Peyer's patch (tissue), 4 donors: ENCODE measurements around the gene NOS1AP.

Experiments used
- POLR2A ChIP-seq, 2 donors: fragments of 450-650 bp; IDR thresholded peaks; one replicate each; pipeline ENCODE4 v1.5.1; 2017; ENCODE audit warnings: antibody characterized with exemption in 2 of 2, mild to moderate bottlenecking in 2 of 2, moderate library complexity in 2 of 2
- TF ChIP-seq, protein P1 (sequence below), 6 experiments: fragments of 450-650 bp in 4 of 6; fragments of 200-600 bp in 2 of 6; sonication (generic) in 1 of 6; IDR thresholded peaks; one replicate each; pipeline ENCODE4 v1.5.1; 2017 to 2019; ENCODE audit warnings: antibody characterized with exemption in 6 of 6, mild to moderate bottlenecking in 3 of 6, moderate library complexity in 1 of 6

DNA sequence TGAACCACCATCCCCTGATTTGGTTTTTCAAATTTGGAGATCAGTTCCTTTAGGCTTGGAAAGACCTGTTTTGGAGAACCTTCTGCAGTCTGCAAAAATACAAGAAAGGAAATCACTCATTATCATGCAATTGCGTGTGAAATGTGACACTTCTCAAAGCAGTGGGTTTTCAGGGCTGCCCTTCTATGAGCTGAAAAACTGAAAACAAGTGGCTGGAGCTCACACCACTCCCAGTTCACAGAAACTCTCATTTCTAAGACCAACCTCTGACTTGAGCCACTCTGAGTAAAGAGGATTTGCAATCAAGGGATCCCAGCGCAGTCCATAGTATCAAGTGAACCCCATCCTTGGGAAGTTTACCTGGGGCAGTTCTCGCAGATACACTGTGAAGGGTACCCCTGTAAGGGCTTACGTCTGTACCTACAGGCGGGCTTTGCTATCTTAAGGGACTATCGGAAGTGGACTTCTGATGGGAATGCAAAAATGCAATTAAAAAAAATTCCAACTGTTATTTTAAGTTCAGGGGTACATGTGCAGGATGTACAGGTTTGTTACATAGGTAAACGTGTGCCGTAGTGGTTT, 329.6 kb downstream of the NOS1AP start:
- no peak for TF ChIP-seq POLR2A (IDR thresholded peaks at IDR 0.05)
- TF ChIP-seq, protein P1, sequence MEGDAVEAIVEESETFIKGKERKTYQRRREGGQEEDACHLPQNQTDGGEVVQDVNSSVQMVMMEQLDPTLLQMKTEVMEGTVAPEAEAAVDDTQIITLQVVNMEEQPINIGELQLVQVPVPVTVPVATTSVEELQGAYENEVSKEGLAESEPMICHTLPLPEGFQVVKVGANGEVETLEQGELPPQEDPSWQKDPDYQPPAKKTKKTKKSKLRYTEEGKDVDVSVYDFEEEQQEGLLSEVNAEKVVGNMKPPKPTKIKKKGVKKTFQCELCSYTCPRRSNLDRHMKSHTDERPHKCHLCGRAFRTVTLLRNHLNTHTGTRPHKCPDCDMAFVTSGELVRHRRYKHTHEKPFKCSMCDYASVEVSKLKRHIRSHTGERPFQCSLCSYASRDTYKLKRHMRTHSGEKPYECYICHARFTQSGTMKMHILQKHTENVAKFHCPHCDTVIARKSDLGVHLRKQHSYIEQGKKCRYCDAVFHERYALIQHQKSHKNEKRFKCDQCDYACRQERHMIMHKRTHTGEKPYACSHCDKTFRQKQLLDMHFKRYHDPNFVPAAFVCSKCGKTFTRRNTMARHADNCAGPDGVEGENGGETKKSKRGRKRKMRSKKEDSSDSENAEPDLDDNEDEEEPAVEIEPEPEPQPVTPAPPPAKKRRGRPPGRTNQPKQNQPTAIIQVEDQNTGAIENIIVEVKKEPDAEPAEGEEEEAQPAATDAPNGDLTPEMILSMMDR (IDR thresholded peaks at IDR 0.05) = no peak
